IMR-90 (cell line): ENCODE measurements around the gene MRPS7. TPM values are rescaled to one million over a fixed set of nuclear protein-coding genes. Genes with fewer than 3 reads are reported as not detected.

Experiments
- ATAC-seq: fragments of 200-7000 bp; cut with Tn5 transposase; 2 replicates; pipeline ENCODE4 v1.9.1; 2020; ENCODE audit warnings: low read depth, mild to moderate bottlenecking, moderate library complexity
- BruUV-seq: library from RNA; stranded (reverse); fragments of 400-500 nt; replicated peaks from 2 replicates; lab custom pipeline; 2021; lab: Mats Ljungman, UMichigan
- CTCF ChIA-PET: fragments of 300-600 bp; formaldehyde crosslinking; extraction: SDS; loops from one replicate; lab custom pipeline; 2021; ENCODE audit warnings: antibody characterized with exemption; lab: Yijun Ruan, JAX
- POLR2A ChIA-PET: fragments of 300-600 bp; sonication (Branson Sonifier 250); formaldehyde crosslinking; loops from one replicate; lab custom pipeline; 2022; ENCODE audit warnings: antibody characterized with exemption; ENCODE audit not compliant: unreplicated experiment; lab: Charles Lee
- DNase-seq: peaks from one replicate; pipeline ENCODE4 v3.0.0; 2013
- H2AFZ ChIP-seq: replicated peaks from 2 replicates; pipeline ENCODE3; 2013; ENCODE audit warnings: low read length, mild to moderate bottlenecking; ENCODE audit not compliant: poor library complexity
- H2AK5ac ChIP-seq: 2 replicates; pipeline ENCODE4 v1.6.1; 2013; ENCODE audit warnings: low read depth, low read length, inconsistent platforms
- H2AK9ac ChIP-seq: replicated peaks from 2 replicates; pipeline ENCODE3; 2013; ENCODE audit warnings: mild to moderate bottlenecking, low read depth, low read length, moderate library complexity; ENCODE audit not compliant: poor library complexity
- H2BK120ac ChIP-seq: 2 replicates; pipeline ENCODE4 v1.6.1; 2013; ENCODE audit warnings: low read depth, low read length, inconsistent platforms
- H2BK15ac ChIP-seq: 3 replicates; pipeline ENCODE4 v1.6.1; 2013; ENCODE audit warnings: low read depth, low read length, inconsistent platforms
- H2BK20ac ChIP-seq: 2 replicates; pipeline ENCODE4 v1.6.1; 2013; ENCODE audit warnings: low read depth, mild to moderate bottlenecking, inconsistent platforms, low read length, moderate library complexity
- H2BK5ac ChIP-seq: 2 replicates; pipeline ENCODE4 v1.6.1; 2013; ENCODE audit warnings: mild to moderate bottlenecking, low read depth, low read length, inconsistent platforms; ENCODE audit not compliant: poor library complexity, severe bottlenecking
- H3K14ac ChIP-seq: replicated peaks from 2 replicates; pipeline ENCODE4 v1.6.1; 2013; ENCODE audit warnings: low read depth, low read length, inconsistent platforms
- H3K18ac ChIP-seq: 2 replicates; pipeline ENCODE4 v1.6.1; 2013; ENCODE audit warnings: low read depth, low read length, control low read depth
- H3K23ac ChIP-seq: 2 replicates; pipeline ENCODE4 v1.6.1; 2013; ENCODE audit warnings: low read depth, low read length, inconsistent platforms
- H3K27ac ChIP-seq: 2 replicates; pipeline ENCODE4 v1.5.1; 2013; ENCODE audit warnings: mild to moderate bottlenecking, control low read depth, low read length; ENCODE audit not compliant: insufficient read depth
- H3K27me3 ChIP-seq: 2 replicates; pipeline ENCODE4 v1.6.1; 2013; ENCODE audit warnings: low read length; ENCODE audit not compliant: control insufficient read depth, insufficient read depth
- H3K36me3 ChIP-seq: 2 replicates; pipeline ENCODE4 v1.6.1; 2013; ENCODE audit warnings: low read length, mixed read lengths; ENCODE audit not compliant: control insufficient read depth, insufficient read depth
- H3K4ac ChIP-seq: 2 replicates; pipeline ENCODE4 v1.6.1; 2013; ENCODE audit warnings: low read depth, low read length, inconsistent platforms
- H3K4me1 ChIP-seq: 2 replicates; pipeline ENCODE4 v1.6.1; 2013; ENCODE audit warnings: low read length, mixed read lengths; ENCODE audit not compliant: control insufficient read depth, insufficient read depth
- H3K4me2 ChIP-seq: 2 replicates; pipeline ENCODE4 v1.6.1; 2013; ENCODE audit warnings: low read depth, mild to moderate bottlenecking, control low read depth, low read length, moderate library complexity
- H3K4me3 ChIP-seq: 2 replicates; pipeline ENCODE4 v1.5.1; 2013; ENCODE audit warnings: low read depth, mild to moderate bottlenecking, control low read depth, low read length, moderate library complexity; ENCODE audit not compliant: insufficient read depth
- H3K56ac ChIP-seq: 2 replicates; pipeline ENCODE4 v1.6.1; 2013; ENCODE audit warnings: low read length, inconsistent platforms; ENCODE audit not compliant: insufficient read depth; ENCODE audit errors: extremely low read depth
- H3K79me1 ChIP-seq, 2 experiments: 2 replicates each; pipeline ENCODE4 v1.6.1; 2013; ENCODE audit warnings: low read length in 2 of 2, inconsistent platforms in 1 of 2, low read depth in 1 of 2
- H3K9ac ChIP-seq: 2 replicates; pipeline ENCODE4 v1.6.1; 2013; ENCODE audit warnings: low read depth, low read length, control low read depth
- H3K9me1 ChIP-seq: 2 replicates; pipeline ENCODE4 v1.6.1; 2013; ENCODE audit warnings: low read length, inconsistent platforms; ENCODE audit not compliant: insufficient read depth
- H3K9me3 ChIP-seq: 2 replicates; pipeline ENCODE4 v1.6.1; 2013; ENCODE audit warnings: low read length; ENCODE audit not compliant: control insufficient read depth, insufficient read depth
- H4K20me1 ChIP-seq: 2 replicates; pipeline ENCODE4 v1.6.1; 2013; ENCODE audit warnings: low read length, inconsistent platforms; ENCODE audit not compliant: insufficient read depth
- H4K5ac ChIP-seq: 2 replicates; pipeline ENCODE4 v1.6.1; 2013; ENCODE audit warnings: mild to moderate bottlenecking, low read depth, low read length, control low read depth
- H4K8ac ChIP-seq, 2 experiments: 2 replicates each; pipeline ENCODE4 v1.6.1; 2013; ENCODE audit warnings: low read depth in 2 of 2, low read length in 2 of 2, control low read depth in 1 of 2, inconsistent platforms in 1 of 2
- H4K91ac ChIP-seq: 2 replicates; pipeline ENCODE4 v1.6.1; 2013; ENCODE audit warnings: low read depth, low read length, inconsistent platforms; ENCODE audit not compliant: insufficient read depth
- CEBPB ChIP-seq: IDR thresholded peaks from 2 replicates; pipeline ENCODE4 v1.6.1; 2012; ENCODE audit warnings: low read depth, low read length, improper control_type of control experiment
- CHD1 ChIP-seq: IDR thresholded peaks from 2 replicates; pipeline ENCODE4 v1.6.1; 2012; ENCODE audit warnings: low read depth, low read length, improper control_type of control experiment
- MAZ ChIP-seq: IDR thresholded peaks from 2 replicates; pipeline ENCODE4 v1.6.1; 2012; ENCODE audit warnings: low read depth, mild to moderate bottlenecking, low read length, improper control_type of control experiment, moderate library complexity, borderline replicate concordance
- MXI1 ChIP-seq: IDR thresholded peaks from 2 replicates; pipeline ENCODE4 v1.6.1; 2012; ENCODE audit warnings: low read depth, mild to moderate bottlenecking, low read length, moderate library complexity, borderline replicate concordance
- POLR2A ChIP-seq: IDR thresholded peaks from 2 replicates; pipeline ENCODE4 v1.6.1; 2012; ENCODE audit warnings: mild to moderate bottlenecking, low read depth, low read length
- RFX5 ChIP-seq: IDR thresholded peaks from 2 replicates; pipeline ENCODE4 v1.8.0; 2012; ENCODE audit warnings: low read depth, mild to moderate bottlenecking, low read length, moderate library complexity
- SMC3 ChIP-seq: fragments of 150-350 bp; IDR thresholded peaks from 2 replicates; pipeline ENCODE4 v1.6.1; 2016; ENCODE audit warnings: low read depth, mild to moderate bottlenecking, antibody characterized with exemption, low read length, moderate library complexity
- USF2 ChIP-seq: fragments of 150-350 bp; IDR thresholded peaks from 2 replicates; pipeline ENCODE4 v1.6.1; 2017; ENCODE audit warnings: mild to moderate bottlenecking, antibody characterized with exemption, low read length, low read depth
- WGBS, 2 experiments: methylation state at CpG; one replicate each; pipeline versions ENCODE4 v1.1.5 to v1.1.7; 2013; ENCODE audit warnings: missing lambda C conversion rate in 2 of 2; ENCODE audit not compliant: insufficient read length in 1 of 2; ENCODE audit errors: extremely low coverage in 2 of 2; 5-methylcytosine and 5-hydroxymethylcytosine counted together
- dilution Hi-C: fragments of 300-500 bp; cut with HindIII; formaldehyde crosslinking; loops from one replicate; pipeline ENCODE4 v1.14.3; 2018; ENCODE audit warnings: low sequenced_read_pairs; ENCODE audit not compliant: unreplicated experiment
- in situ Hi-C: fragments of 300-500 bp; cut with MboI; formaldehyde crosslinking; loops from 3 replicates; pipeline ENCODE4 v1.14.3; 2019; ENCODE audit warnings: low sequenced_read_pairs, inconsistent platforms, mixed read lengths
- intact Hi-C: fragments of 100-400 bp; cut with micrococcal nuclease; formaldehyde crosslinking; loops from 2 replicates; pipeline ENCODE4 v1.10.0; 2022
- polyA plus RNA-seq, 3 experiments: library from polyadenylated mRNA; depleted of rRNA; stranded (reverse); fragments of >200 nt; gene quantifications; 2 replicates each; pipeline ENCODE4 v1.2.3, GENCODE V29; 2012; ENCODE audit warnings: low replicate concordance in 1 of 3
- total RNA-seq: library from RNA; depleted of rRNA; stranded (reverse); fragments of >200 nt; gene quantifications from 2 replicates; pipeline ENCODE4 v1.2.3, GENCODE V29; 2012

MRPS7 gene
- total and polyA plus RNA-seq, 2 of the 4 experiments (the other 2 are of a cell fraction) = 55.9 to 60.5 TPM

- DNase-seq (no peak), ATAC-seq (no peak)
- Histone ChIP-seq H2AK5ac (no peak overlapping the region), H2BK5ac (no peak overlapping the region), H3K4ac (no peak overlapping the region), H3K79me1 (peaks cover 10 to 40% of the 10 kb centered on the region in 2 experiments; a peak in 3 of 4 replicates), H3K56ac (no peak overlapping the region), H3K4me1 (peaks cover 3% of the 10 kb centered on the region; the same call in 1 of the 2 replicates), H3K27ac (no peak overlapping the region), H4K20me1 (peaks cover 29% of the 10 kb centered on the region), H2AFZ (no peak overlapping the region), H3K14ac (no peak overlapping the region), H4K8ac (no peak overlapping the region), H3K9ac (no peak overlapping the region), H3K23ac (no peak overlapping the region), H3K4me3 (no peak overlapping the region), H3K18ac (no peak overlapping the region), H2AK9ac (no peak overlapping the region), H3K9me3 (no peaks in the 10 kb centered on the region), H2BK120ac (no peak overlapping the region), H3K4me2 (no peak overlapping the region), H4K91ac (no peak overlapping the region), H3K27me3 (no peaks in the 10 kb centered on the region), H2BK20ac (no peak overlapping the region), H4K5ac (no peak overlapping the region), H2BK15ac (no peak overlapping the region), H3K36me3 (peaks cover 51% of the 10 kb centered on the region), H3K9me1 (0 out of 2 replicates have a peak, but pooled peaks cover 3% of the 10 kb centered on the region)
- CTCF ChIA-PET = no interaction called here
- WGBS, 2 experiments = 87% methylated on average over 8 of the region's 12 CpGs; no CpG with 5 or more reads in 1 of the 2 experiments
- dilution Hi-C loops = no loop called here
- in situ Hi-C loops = no loop called here
- no TSS peak for BruUV-seq
- intact Hi-C loops = no loop called here
- POLR2A ChIA-PET = no interaction called here
- TF ChIP-seq CHD1 (no peak), MAZ (no peak), SMC3 (no peak), MXI1 (no peak), RFX5 (no peak), POLR2A (no peak), CEBPB (no peak), USF2 (no peak)
Observed at GRCh38 chr17:75246404-75246803, 15.3 kb upstream of the MRPS7 start.
